HepG2 (cell line): ENCODE data around the gene ROPN1B. TPM values are rescaled to one million over a fixed set of nuclear protein-coding genes. Genes with fewer than 3 reads are reported as not detected.

Experiments used
- ATAC-seq: fragments of 200-7000 bp; cut with Tn5 transposase; 3 replicates; pipeline ENCODE4 v1.9.1; 2020; ENCODE audit warnings: mild to moderate bottlenecking, moderate library complexity
- BruUV-seq: library from RNA; stranded (reverse); fragments of 400-500 nt; replicated peaks from 2 replicates; lab custom pipeline; 2021; lab: Mats Ljungman, UMichigan
- CTCF ChIA-PET: fragments of 300-600 bp; formaldehyde crosslinking; extraction: SDS; loops from one replicate; lab custom pipeline; 2021; ENCODE audit warnings: low total read pairs, inconsistent platforms, low intra/inter-chr PET ratio; lab: Yijun Ruan, JAX
- POLR2A ChIA-PET: fragments of 350-600 bp; sonication (Branson Sonifier 250); formaldehyde crosslinking; loops from one replicate; lab custom pipeline; 2020; ENCODE audit warnings: antibody characterized with exemption, inconsistent platforms; lab: Yijun Ruan, JAX
- DNase-seq: peaks from one replicate; pipeline ENCODE4 v3.0.0-alpha.2; 2015; ENCODE audit warnings: low spot score
- FAIRE-seq: peaks from 3 replicates; lab custom pipeline; 2011; peaks lifted over from hg19 to GRCh38; lab: Jason Lieb, UNC
- H2AFZ ChIP-seq: one replicate; pipeline ENCODE4 v1.6.1; 2011; ENCODE audit warnings: low read length, inconsistent platforms
- H3K27ac ChIP-seq: fragments of 300-600 bp; 3 replicates; pipeline ENCODE4 v1.8.0; 2011; ENCODE audit warnings: mixed run types, mild to moderate bottlenecking, mixed read lengths, low read length, inconsistent platforms; ENCODE audit not compliant: insufficient read depth; ENCODE audit errors: extremely low read length
- H3K27me3 ChIP-seq, 2 experiments: fragments of 200-600 bp in 1 of 2; 2 replicates in 1 of 2; 3 replicates in 1 of 2; pipeline versions ENCODE4 v1.6.0 to v1.8.0; 2011; ENCODE audit warnings: low read length in 2 of 2, mild to moderate bottlenecking in 2 of 2, moderate library complexity in 2 of 2, inconsistent platforms in 1 of 2; ENCODE audit not compliant: insufficient read depth in 2 of 2, control insufficient read depth in 1 of 2
- H3K36me3 ChIP-seq, 2 experiments: fragments of 200-600 bp in 1 of 2; replicated peaks in 1 of 2; 2 replicates in 1 of 2; 3 replicates in 1 of 2; pipeline versions ENCODE4 v1.5.1 to v1.8.0; 2011; ENCODE audit warnings: low read length in 2 of 2, inconsistent platforms in 1 of 2; ENCODE audit not compliant: insufficient read depth in 2 of 2, control insufficient read depth in 1 of 2
- H3K4me1 ChIP-seq: 2 replicates; pipeline ENCODE4 v1.5.1; 2012; ENCODE audit warnings: low read length, inconsistent platforms; ENCODE audit not compliant: insufficient read depth
- H3K4me2 ChIP-seq: 2 replicates; pipeline ENCODE4 v1.6.0; 2011; ENCODE audit warnings: low read depth, low read length, inconsistent platforms
- H3K4me3 ChIP-seq, 3 experiments: fragments of 200-600 bp in 1 of 3; sonication (generic), shearing (Covaris generic) in 1 of 3; replicated peaks in 1 of 3; 2 replicates each; pipeline ENCODE4 v1.5.1; 2011 to 2016; ENCODE audit warnings: low read length in 3 of 3, inconsistent platforms in 2 of 3, low read depth in 2 of 3, mild to moderate bottlenecking in 2 of 3, control low read depth in 1 of 3, mixed read lengths in 1 of 3; ENCODE audit not compliant: insufficient read depth in 1 of 3
- H3K79me2 ChIP-seq: one replicate; pipeline ENCODE4 v1.6.1; 2011; ENCODE audit warnings: low read length, inconsistent platforms; ENCODE audit not compliant: insufficient read depth
- H3K9ac ChIP-seq: 2 replicates; pipeline ENCODE4 v1.6.0; 2011; ENCODE audit warnings: mild to moderate bottlenecking, low read depth, low read length, inconsistent platforms; ENCODE audit not compliant: insufficient read depth
- H3K9me3 ChIP-seq: 2 replicates; pipeline ENCODE4 v1.5.1; 2012; ENCODE audit warnings: mild to moderate bottlenecking, low read length
- H4K20me1 ChIP-seq: 2 replicates; pipeline ENCODE4 v1.6.0; 2011; ENCODE audit warnings: inconsistent platforms, mild to moderate bottlenecking, low read length, moderate library complexity; ENCODE audit not compliant: insufficient read depth
- CBX5 ChIP-seq: sonication (generic); formaldehyde crosslinking; IDR thresholded peaks from 2 replicates; pipeline ENCODE4 v1.4.0; 2020; ENCODE audit warnings: missing genetic modification reagents, borderline replicate concordance
- HNRNPL ChIP-seq: fragments of 200-400 bp; formaldehyde crosslinking; IDR thresholded peaks from 2 replicates; pipeline ENCODE4 v1.6.1; 2017; ENCODE audit warnings: mild to moderate bottlenecking, low read depth, low read length
- SP4 ChIP-seq: sonication (generic); formaldehyde crosslinking; IDR thresholded peaks from 2 replicates; pipeline ENCODE4 v1.8.1; 2023; ENCODE audit warnings: mild to moderate bottlenecking, missing genetic modification reagents
- TBL1XR1 ChIP-seq: fragments of 150-350 bp; IDR thresholded peaks from 2 replicates; pipeline ENCODE4 v1.6.1; 2014; ENCODE audit warnings: borderline replicate concordance, low read length; ENCODE audit not compliant: partially characterized antibody
- ZNF256 ChIP-seq: sonication (generic); formaldehyde crosslinking; conservative IDR thresholded peaks from 2 replicates; pipeline ENCODE4 v1.4.0; 2020; ENCODE audit warnings: missing genetic modification reagents
- ZNF629 ChIP-seq: sonication (generic); formaldehyde crosslinking; conservative IDR thresholded peaks from 2 replicates; pipeline ENCODE4 v1.5.0; 2020; ENCODE audit warnings: missing genetic modification reagents
- ZNF7 ChIP-seq: IDR thresholded peaks from 2 replicates; pipeline ENCODE4 v1.6.1; 2016; ENCODE audit warnings: missing biosample characterization, missing genetic modification reagents
- ZNF83 ChIP-seq: sonication (generic); formaldehyde crosslinking; IDR thresholded peaks from 2 replicates; pipeline ENCODE4 v1.4.0; 2020; ENCODE audit warnings: missing genetic modification reagents, mild to moderate bottlenecking, borderline replicate concordance
- WGBS: methylation state at CpG from one replicate; pipeline ENCODE4 v1.1.6; 2017; ENCODE audit warnings: low lambda C conversion rate; 5-methylcytosine and 5-hydroxymethylcytosine counted together
- in situ Hi-C: cut with HindIII; loops from 2 replicates; pipeline ENCODE4 v1.10.0; 2017; ENCODE audit warnings: low pct_unique_long_range_greater_than_20kb; ENCODE audit not compliant: extremely low pct_ligation_motif_present
- intact Hi-C: fragments of 100-400 bp; cut with micrococcal nuclease; formaldehyde crosslinking; loops from one replicate; pipeline ENCODE4 v1.10.0; 2022; ENCODE audit not compliant: unreplicated experiment
- polyA plus RNA-seq, 8 experiments: library from polyadenylated mRNA; depleted of rRNA in 3 of 8; stranded (reverse) in 7 of 8; unstranded in 1 of 8; fragments of >200 nt; fragmentation: Illumina TruSeq in 4 of 8; extraction: Trizol in 4 of 8; gene quantifications; 2 replicates each; pipeline versions ENCODE4 v1.2.1 to v1.2.3, GENCODE V29; 2011 to 2016; ENCODE audit warnings: low read depth in 4 of 8, missing spikeins in 1 of 8, mixed read lengths in 1 of 8; ENCODE audit not compliant: insufficient read depth in 1 of 8
- total RNA-seq, 5 experiments: library from RNA; depleted of rRNA; stranded (reverse); fragments of >200 nt; fragmentation: Illumina TruSeq; extraction: Trizol; gene quantifications; 2 replicates each; pipeline ENCODE4 v1.2.3, GENCODE V29; 2016; ENCODE audit warnings: low read depth in 1 of 5
- TF ChIP-seq, protein P1 (sequence below): sonication (generic); formaldehyde crosslinking; conservative IDR thresholded peaks from 2 replicates; pipeline ENCODE4 v1.8.0; 2022; ENCODE audit warnings: mild to moderate bottlenecking, moderate library complexity, missing genetic modification reagents
- TF ChIP-seq, protein P2 (sequence below): sonication (generic); formaldehyde crosslinking; IDR thresholded peaks from 2 replicates; pipeline ENCODE4 v1.4.0; 2020; ENCODE audit warnings: missing genetic modification reagents, borderline replicate concordance

Gene ROPN1B
- total and polyA plus RNA-seq, 2 of the 13 experiments (the other 11 are each of a cell fraction or from before 2014, with no cell fraction given), result not detected

DNA sequence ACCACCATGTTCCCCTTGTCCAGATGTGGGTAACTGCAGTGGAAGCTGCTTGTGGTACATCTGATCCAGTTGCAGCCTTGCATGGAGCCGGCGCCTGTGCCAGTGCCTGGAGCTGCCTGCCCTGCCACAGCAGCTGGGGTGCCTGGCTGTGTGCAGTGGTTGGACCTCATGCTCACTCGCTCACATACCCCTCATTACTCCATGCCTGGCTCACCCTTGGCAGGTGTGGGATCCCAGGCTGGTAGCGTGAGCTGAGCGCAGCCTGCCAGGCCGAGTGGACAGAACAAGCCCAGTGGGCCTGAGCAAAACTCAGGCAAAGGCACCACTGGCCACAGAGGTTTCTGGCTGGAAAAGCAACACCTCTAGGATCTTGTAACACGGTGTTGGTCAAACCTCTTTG, 35.7 kb downstream of the ROPN1B start:
- Histone ChIP-seq H2AFZ (no peak overlapping the region), H3K36me3 (peaks cover 4 to 7% of the 10 kb centered on the region in 2 experiments; a peak in 3 of 5 replicates), H3K4me2 (no peak overlapping the region), H3K79me2 (no peaks in the 10 kb centered on the region), H3K4me1 (no peaks in the 10 kb centered on the region), H4K20me1 (no peaks in the 10 kb centered on the region), H3K27ac (no peak overlapping the region), H3K9ac (no peak overlapping the region), H3K9me3 (no peaks in the 10 kb centered on the region), H3K4me3 (no peak overlapping the region), H3K27me3 (no peaks in the 10 kb centered on the region)
- DNase-seq (no peak), FAIRE-seq (no peak), ATAC-seq (no peak)
- ChIA-PET CTCF (no interaction called here), POLR2A (no interaction called here)
- TF ChIP-seq ZNF7, result no peak
- TF ChIP-seq, protein P1, sequence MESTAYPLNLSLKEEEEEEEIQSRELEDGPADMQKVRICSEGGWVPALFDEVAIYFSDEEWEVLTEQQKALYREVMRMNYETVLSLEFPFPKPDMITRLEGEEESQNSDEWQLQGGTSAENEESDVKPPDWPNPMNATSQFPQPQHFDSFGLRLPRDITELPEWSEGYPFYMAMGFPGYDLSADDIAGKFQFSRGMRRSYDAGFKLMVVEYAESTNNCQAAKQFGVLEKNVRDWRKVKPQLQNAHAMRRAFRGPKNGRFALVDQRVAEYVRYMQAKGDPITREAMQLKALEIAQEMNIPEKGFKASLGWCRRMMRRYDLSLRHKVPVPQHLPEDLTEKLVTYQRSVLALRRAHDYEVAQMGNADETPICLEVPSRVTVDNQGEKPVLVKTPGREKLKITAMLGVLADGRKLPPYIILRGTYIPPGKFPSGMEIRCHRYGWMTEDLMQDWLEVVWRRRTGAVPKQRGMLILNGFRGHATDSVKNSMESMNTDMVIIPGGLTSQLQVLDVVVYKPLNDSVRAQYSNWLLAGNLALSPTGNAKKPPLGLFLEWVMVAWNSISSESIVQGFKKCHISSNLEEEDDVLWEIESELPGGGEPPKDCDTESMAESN, result no peak
- in situ Hi-C loops, result no loop called here
- intact Hi-C loops, result no loop called here
- WGBS, result 95% methylated on average over 4 of the region's 7 CpGs
- no TSS peak for BruUV-seq

DNA sequence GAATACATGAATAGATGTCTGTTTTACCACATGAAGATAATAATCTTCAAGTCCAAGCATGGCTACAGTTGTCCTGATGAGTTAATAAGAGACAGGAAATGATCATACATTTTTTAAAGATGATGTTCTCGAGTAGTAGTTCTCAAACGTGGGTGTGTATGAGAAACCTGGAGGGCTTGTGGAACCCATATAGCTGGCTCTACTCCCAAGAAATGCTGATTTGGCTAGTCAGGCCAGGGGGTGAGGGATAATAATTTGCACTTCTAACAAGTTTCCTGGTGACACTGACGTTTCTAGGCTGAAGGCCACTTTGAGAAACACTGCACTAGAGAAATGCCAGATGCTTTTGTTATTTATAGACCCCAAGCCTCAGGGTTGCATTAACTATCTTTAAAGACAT, 37.0 kb downstream of the ROPN1B start:
- 52% methylated on average over 3 of the region's 3 CpGs for WGBS
- ChIA-PET CTCF (no interaction called here), POLR2A (no interaction called here)
- H3K4me3 ChIP-seq, result no peak overlapping the region
- H3K9ac ChIP-seq, result no peak overlapping the region
- DNase-seq (no peak), ATAC-seq (no peak), FAIRE-seq (no peak)
- H3K4me2 ChIP-seq, result no peak overlapping the region
- no peaks in the 10 kb centered on the region for H4K20me1 ChIP-seq
- intact Hi-C loops, result no loop called here
- no peaks in the 10 kb centered on the region for H3K4me1 ChIP-seq
- no peaks in the 10 kb centered on the region for H3K79me2 ChIP-seq
- no peaks in the 10 kb centered on the region for H3K9me3 ChIP-seq
- H3K36me3 ChIP-seq, result peaks cover 4 to 7% of the 10 kb centered on the region in 2 experiments; a peak in 3 of 5 replicates
- no peak overlapping the region for H3K27ac ChIP-seq
- in situ Hi-C loops, result no loop called here
- H3K27me3 ChIP-seq, result no peaks in the 10 kb centered on the region
- no TSS peak for BruUV-seq
- no peak for TF ChIP-seq TBL1XR1
- TF ChIP-seq, protein P2, sequence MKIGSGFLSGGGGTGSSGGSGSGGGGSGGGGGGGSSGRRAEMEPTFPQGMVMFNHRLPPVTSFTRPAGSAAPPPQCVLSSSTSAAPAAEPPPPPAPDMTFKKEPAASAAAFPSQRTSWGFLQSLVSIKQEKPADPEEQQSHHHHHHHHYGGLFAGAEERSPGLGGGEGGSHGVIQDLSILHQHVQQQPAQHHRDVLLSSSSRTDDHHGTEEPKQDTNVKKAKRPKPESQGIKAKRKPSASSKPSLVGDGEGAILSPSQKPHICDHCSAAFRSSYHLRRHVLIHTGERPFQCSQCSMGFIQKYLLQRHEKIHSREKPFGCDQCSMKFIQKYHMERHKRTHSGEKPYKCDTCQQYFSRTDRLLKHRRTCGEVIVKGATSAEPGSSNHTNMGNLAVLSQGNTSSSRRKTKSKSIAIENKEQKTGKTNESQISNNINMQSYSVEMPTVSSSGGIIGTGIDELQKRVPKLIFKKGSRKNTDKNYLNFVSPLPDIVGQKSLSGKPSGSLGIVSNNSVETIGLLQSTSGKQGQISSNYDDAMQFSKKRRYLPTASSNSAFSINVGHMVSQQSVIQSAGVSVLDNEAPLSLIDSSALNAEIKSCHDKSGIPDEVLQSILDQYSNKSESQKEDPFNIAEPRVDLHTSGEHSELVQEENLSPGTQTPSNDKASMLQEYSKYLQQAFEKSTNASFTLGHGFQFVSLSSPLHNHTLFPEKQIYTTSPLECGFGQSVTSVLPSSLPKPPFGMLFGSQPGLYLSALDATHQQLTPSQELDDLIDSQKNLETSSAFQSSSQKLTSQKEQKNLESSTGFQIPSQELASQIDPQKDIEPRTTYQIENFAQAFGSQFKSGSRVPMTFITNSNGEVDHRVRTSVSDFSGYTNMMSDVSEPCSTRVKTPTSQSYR (CRISPR knock-in tag), result no peak
- no peak for TF ChIP-seq CBX5 (CRISPR knock-in tag)
- TF ChIP-seq ZNF83 (CRISPR knock-in tag), result no peak
- TF ChIP-seq ZNF256, result no peak
- no peak for TF ChIP-seq SP4 (CRISPR knock-in tag)
- no peak for TF ChIP-seq HNRNPL
- no peak for TF ChIP-seq ZNF629
- TF ChIP-seq, all 625 proteins: peak for 0
- no peak overlapping the region for H2AFZ ChIP-seq
